ENCODE results near the gene MDK. TPM values are rescaled to one million over a fixed set of nuclear protein-coding genes. Genes with fewer than 3 reads are reported as not detected.

Gene MDK
- total and polyA plus RNA-seq, 2 of the 13 experiments (the other 11 are each of a cell fraction or from before 2014, with no cell fraction given), result 312 to 407 TPM

- no peak for TF ChIP-seq IKZF4 (CRISPR knock-in tag; IDR thresholded peaks at IDR 0.05; ENCODE audit: borderline replicate concordance, low read depth, not compliant biosample characterization)
- TF ChIP-seq PAXIP1 (CRISPR knock-in tag; conservative IDR thresholded peaks at IDR 0.05), result peak; percentile 37; the same call in 1 of the 2 replicates
- TF ChIP-seq ZBTB10 (CRISPR knock-in tag; IDR thresholded peaks at IDR 0.05; ENCODE audit: borderline replicate concordance), result no peak
- no peak for TF ChIP-seq ZNF607 (CRISPR knock-in tag; IDR thresholded peaks at IDR 0.05; ENCODE audit: borderline replicate concordance)
- 0 out of 2 replicates have a peak, but pooled peaks have one; percentile 38 for TF ChIP-seq ZNF782 (CRISPR knock-in tag; IDR thresholded peaks at IDR 0.05; ENCODE audit: borderline replicate concordance)
- no peak for TF ChIP-seq ZFP91 (CRISPR knock-in tag; IDR thresholded peaks at IDR 0.05; ENCODE audit: borderline replicate concordance)
- TF ChIP-seq CREB3 (CRISPR knock-in tag; IDR thresholded peaks at IDR 0.05), result no peak
- TF ChIP-seq BHLHE40 (IDR thresholded peaks at IDR 0.05; ENCODE audit: low read length), result no peak
- peak; percentile 36; the same call in 1 of the 2 replicates for TF ChIP-seq REPIN1 (CRISPR knock-in tag; IDR thresholded peaks at IDR 0.05; ENCODE audit: borderline replicate concordance, low read depth)
- TF ChIP-seq GTF2F1 (IDR thresholded peaks at IDR 0.05; ENCODE audit: low read length), result no peak
- no peak for TF ChIP-seq DBP (CRISPR knock-in tag; IDR thresholded peaks at IDR 0.05; ENCODE audit: not compliant biosample characterization)
- no peak for TF ChIP-seq FOXO1 (CRISPR knock-in tag; IDR thresholded peaks at IDR 0.05)
Measured at GRCh38 chr11:46421257-46421880, 39.9 kb downstream of the MDK start (continued).

All from HepG2 (cell line).